Tibial nerve (tissue), 4 donors: ENCODE data around the gene CARD16.

Source experiments
- CTCF ChIP-seq, 5 experiments: fragments of 200-600 bp in 3 of 5; fragments of 450-650 bp in 2 of 5; sonication (generic) in 3 of 5; IDR thresholded peaks; one replicate each; pipeline ENCODE4 v1.5.1; 2016 to 2019; ENCODE audit warnings: antibody characterized with exemption in 5 of 5, mild to moderate bottlenecking in 3 of 5, moderate library complexity in 2 of 5
- EP300 ChIP-seq, 2 donors: sonication (generic); formaldehyde crosslinking; IDR thresholded peaks; one replicate each; pipeline ENCODE4 v1.6.1; 2017; ENCODE audit warnings: antibody characterized with exemption in 2 of 2, mild to moderate bottlenecking in 1 of 2
- POLR2A ChIP-seq, 2 donors: fragments of 450-650 bp; IDR thresholded peaks; one replicate each; pipeline ENCODE4 v1.6.1; 2017; ENCODE audit warnings: antibody characterized with exemption in 2 of 2, mild to moderate bottlenecking in 2 of 2, moderate library complexity in 2 of 2

GRCh38 chr11:105003151-105003550 lies 42.0 kb downstream of the CARD16 start:
- no peak for TF ChIP-seq POLR2A (IDR thresholded peaks at IDR 0.05)
- no peak for TF ChIP-seq CTCF (IDR thresholded peaks at IDR 0.05)
- TF ChIP-seq EP300 (IDR thresholded peaks at IDR 0.05): no peak
